HG03159 (cell line): Measurements from ENCODE around the gene CAGE1.
"Not testable (repeated sequence)": the region's sequence is repeated elsewhere in the genome, so short reads cannot be mapped to it uniquely, and the experiment has no call there.

Experiments used
- ATAC-seq: cut with Tn5 transposase; IDR thresholded peaks from one replicate; pipeline ENCODE4 v1.9.1; 2021; ENCODE audit warnings: mild to moderate bottlenecking, moderate library complexity; ENCODE audit not compliant: unreplicated experiment

The CAGE1 gene

DNA sequence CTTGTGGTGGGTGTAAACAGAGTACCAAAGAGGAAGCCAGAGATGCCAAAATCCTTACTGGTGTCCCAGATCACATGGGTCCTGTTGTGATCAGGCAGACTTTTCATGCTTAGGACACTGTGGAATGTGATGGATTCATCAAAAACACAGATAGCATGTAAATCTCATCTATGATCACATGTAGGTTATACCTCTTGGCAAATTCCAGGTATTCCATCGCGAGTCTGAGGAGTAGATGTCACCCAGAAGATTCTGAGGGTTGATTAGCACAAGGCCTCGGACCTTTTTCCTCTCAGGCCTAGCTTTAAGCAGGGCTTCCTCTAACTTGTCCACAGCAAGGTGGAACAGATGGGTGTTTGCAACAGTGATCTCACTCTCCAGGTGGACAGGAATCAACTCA is 48.3 kb downstream of the CAGE1 start:
- ATAC-seq = no peak

DNA sequence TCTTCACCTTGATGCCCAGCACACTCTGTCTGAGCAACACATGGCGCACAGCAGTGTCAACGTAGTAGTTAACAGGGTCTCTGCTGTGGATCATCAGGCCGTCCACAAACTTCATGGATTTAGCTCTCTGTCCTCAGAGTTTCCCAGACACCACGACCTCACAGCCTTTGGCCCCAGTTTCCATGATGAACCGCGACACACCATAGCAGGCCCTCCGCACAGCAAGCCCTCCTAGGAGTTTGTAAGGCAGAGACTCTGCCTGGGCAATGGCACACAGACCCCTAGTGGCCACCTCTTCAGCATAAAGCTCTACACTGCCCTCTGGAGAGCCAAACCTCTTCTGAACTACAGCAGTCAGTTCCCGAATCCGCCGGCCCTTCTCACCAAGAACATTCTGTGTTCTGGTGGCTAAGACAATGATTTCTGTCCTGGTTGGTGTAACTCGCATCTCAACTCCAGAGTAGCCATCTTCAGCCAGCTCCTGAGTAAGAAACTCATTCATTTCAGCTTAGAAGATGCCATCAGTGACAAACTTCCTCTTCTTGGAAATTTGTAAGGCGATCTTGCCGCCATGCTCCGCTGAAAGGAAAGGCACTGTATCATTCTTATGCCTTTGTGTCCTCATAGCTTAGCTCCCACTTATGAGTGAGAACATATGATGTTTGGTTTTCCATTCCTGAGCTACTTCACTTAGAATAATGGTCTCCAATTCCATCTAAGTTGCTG is 50.4 kb downstream of the CAGE1 start:
- ATAC-seq = not testable (repeated sequence)

DNA sequence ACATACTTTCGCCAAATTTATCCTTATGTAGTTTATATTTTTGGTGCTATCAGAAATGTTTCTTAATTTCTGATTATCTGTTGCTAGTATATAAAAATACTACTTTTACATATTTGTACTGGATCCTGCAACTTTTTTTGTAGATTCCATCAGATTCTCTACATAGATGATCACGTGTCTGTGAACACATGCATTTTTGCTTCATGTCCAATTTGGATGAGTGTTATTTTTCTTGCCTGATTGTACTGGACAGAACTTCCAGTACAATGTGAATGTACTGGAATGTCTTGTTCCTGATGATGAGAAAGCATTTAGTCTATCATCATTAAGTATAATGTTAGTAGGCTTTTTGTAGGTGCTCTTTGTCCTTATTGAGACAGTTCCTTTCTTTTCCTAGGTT is 51.5 kb downstream of the CAGE1 start:
- no peak for ATAC-seq

DNA sequence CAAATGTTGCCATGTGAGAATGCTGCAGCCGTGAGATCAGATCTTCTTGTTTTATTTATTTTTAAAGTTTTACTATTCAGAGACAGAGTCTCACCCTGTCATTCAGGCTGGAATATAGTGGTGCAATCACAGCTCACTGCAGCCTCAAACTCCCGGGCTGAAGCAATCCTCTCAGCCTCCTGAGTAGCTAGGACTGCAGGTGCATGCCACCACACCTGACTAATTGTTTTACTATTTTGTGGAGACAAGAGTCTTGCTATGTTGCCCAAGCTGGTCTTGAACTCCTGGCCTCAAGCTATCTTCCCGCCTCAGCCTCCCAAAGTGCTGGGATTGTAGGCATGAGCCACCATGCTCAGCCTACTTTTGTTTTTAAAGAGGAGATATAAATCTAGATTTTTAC is 54.0 kb downstream of the CAGE1 start:
- no peak for ATAC-seq

DNA sequence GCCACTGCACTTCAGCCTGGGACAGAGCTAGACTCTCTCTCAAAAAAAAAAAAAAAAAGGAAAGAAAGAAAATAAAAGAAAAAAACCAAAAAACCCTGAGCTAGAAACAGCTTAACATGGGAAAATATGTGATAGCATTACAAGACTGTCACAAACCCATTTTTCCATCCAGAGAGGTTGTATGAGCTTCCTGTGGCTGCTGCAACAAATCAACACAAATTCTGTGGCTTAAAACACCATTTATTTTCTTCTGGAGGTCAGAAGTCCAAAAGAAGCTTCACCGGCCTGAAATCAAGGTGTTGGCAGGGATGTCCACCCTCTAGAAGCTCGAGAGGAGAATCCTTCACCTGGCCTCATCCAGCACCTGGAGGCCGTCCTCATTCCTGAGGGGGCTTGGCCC is 54.9 kb downstream of the CAGE1 start:
- no peak for ATAC-seq

DNA sequence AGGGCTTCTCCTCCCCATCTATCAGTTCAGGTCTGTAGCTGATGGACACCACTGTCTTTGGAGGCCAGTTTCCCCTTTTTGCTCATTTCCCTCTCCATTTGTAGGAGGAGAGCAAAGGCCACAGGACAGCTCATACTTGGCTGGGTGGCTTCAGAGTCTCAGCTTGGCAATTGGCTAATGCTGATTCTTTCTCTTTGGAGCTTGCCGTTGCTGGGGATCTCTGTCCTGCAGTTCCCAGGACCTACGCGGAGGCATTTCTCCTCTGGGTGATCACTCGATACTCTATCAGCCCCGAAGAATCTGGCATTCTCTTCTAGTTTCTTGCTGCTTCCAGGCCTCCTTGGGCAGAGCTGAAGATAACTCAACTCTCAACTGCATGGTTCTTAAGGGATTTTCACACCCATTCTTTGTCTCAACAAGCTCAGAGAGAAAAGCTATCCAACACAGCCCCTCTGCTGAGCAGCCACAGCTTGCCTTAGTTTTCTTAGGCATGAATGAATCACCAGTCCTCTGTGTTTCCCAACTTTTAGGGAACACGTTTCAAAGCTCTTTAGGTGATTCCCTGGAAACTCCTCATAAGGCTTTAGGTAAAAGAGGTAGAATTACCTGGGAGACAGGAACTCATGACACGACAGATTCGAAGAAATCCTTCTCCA is 57.3 kb downstream of the CAGE1 start:
- ATAC-seq = no peak

DNA sequence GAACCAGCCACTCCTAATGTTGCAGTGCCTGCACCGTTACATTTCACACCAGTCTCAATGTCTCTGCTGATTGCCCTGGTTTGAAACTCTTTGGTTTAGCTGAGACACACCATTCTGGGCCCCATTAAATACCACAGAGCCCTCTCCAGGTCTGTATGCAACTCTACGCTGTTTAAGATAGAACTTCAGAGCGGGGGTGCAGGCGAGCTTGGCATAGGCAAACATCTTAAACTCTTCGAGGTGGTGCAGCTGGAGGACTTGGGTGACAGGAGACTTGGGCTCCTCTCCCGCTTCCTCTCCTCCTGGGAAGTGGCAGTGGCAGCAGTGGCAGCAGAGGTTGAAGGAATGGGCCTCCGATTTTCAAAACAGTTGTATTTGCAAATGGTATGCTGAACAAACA is 58.1 kb downstream of the CAGE1 start:
- ATAC-seq = no peak

DNA sequence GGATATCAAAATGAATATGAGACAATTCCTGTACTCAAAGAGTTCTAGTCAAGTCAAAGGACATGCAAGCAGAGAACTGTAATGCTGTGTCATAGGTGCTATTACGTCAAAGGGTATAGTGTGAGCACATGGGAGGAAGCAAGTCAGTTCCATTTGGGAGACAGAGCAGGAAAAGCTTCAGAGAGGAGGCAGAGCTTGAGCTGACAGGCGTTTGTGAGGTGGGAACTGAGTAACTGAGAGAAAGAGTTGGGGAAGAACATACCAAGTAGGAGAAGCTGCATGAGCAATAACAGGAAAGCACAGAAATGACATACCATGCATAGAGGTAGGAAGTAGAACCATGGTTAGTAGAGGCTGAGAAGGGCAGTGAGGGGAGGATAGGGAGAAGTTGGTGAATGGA is 61.3 kb downstream of the CAGE1 start:
- ATAC-seq = no peak

DNA sequence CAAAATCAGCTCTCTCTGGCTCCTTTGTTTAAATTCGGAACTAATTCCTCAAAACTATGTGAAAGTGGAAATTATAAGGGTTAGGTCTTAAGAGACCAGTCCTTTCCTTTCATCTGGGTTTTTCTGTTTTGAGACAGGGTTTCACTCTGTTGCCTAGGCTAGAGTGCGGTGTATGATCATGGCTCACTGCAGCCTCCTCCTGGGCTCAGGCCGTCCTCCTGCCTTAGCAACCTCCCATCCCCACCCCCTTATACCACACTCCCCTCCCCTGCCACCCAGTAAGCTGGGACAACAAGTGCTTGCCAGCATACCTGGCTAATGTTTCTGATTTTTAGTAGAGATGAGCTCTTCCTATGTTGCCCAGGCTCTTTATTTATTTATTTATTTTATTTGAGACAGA is 63.8 kb downstream of the CAGE1 start:
- no peak for ATAC-seq

DNA sequence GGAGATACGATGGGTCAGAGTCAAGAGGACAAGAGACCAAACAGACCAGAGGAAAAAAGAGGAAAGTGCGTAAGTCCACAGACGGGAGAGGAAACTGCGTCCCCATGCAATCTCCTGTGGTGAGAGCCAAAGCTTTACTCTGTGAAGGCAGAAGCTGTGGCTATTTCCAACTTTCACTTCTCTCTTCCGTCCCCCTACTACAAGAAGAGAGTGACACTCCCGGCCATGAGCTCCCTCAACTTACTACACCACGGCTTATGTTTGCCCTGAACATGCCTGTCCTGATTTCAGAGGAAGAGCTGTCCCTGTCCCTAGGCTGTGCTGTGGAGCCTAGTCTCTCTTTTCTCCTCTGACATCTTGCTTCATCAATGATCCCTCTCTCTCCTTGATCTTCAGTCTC is 65.0 kb downstream of the CAGE1 start:
- ATAC-seq = peak; percentile 81

DNA sequence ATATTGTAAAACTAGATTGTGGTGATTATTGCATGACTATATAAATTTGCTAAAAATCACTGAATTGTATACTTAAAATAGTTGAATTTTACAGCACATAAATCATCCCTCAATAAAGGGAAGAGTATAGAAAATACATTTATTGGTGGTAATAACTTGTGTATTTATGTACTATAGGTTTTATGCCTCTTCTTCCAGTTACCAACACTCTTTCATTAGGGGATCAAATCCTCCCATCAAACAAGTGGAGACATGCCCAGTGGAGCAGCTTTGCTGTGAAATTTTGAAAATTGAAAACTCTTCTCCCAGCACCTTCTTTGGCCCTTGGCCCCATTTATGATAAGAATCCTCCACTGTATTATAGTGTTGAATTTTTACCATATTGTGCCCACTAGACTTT is 66.5 kb downstream of the CAGE1 start:
- ATAC-seq = no peak

DNA sequence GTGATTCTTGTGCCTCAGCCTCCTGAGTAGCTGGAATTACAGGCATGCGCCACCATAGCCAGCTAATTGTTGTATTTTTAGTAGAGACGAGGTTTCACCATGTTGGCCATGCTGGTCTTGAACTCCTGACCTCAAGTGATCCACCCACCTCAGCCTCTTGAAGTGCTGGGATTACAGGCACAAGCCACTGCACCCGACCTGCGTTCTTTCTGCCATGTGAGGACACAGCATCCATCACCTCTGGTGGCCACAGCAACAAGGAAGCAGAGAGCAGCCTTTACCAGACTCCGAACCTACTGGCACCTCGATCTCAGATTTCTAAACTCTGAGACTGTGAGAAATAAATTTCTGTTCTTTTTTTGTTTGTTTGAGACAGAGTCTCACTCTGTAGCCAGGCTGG is 67.7 kb downstream of the CAGE1 start:
- not testable (repeated sequence) for ATAC-seq

DNA sequence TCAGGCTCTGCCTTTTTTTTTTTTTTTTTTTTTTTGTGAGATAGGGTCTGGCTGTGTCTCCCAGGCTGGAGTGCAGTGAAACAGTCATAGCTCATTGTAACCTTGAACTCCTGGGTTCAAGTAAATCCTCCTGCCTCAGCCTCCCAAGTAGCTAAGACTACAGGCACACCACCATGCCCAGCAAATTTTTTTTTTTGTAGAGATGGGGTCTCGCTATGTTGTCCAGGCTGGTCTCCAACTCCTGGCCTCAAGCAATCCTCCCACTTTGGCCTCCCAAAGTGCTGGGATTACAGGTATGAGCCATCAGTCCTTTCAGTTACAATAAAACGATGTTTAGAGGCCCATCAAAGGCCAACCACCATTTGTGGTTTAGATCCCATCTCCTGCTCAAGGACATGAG is 70.1 kb downstream of the CAGE1 start:
- not testable (repeated sequence) for ATAC-seq

DNA sequence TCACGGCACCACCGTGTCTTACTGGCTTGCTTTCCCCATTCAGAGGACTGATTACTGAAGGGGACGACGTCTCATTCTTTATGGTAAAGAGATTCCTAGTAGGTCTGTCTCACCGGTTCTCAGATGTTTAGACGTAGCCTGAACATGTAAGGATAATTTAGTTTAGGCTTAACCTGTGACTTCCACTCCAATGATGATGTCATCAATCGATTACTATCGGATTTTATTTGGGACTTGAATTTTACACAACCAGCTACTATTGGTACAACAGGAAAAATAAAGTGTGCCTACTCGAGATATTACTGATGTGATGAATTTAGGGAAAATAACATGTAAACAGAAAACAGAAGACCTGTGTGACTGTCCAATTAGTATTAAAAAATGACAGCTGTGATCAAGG is 72.0 kb downstream of the CAGE1 start:
- ATAC-seq = no peak

DNA sequence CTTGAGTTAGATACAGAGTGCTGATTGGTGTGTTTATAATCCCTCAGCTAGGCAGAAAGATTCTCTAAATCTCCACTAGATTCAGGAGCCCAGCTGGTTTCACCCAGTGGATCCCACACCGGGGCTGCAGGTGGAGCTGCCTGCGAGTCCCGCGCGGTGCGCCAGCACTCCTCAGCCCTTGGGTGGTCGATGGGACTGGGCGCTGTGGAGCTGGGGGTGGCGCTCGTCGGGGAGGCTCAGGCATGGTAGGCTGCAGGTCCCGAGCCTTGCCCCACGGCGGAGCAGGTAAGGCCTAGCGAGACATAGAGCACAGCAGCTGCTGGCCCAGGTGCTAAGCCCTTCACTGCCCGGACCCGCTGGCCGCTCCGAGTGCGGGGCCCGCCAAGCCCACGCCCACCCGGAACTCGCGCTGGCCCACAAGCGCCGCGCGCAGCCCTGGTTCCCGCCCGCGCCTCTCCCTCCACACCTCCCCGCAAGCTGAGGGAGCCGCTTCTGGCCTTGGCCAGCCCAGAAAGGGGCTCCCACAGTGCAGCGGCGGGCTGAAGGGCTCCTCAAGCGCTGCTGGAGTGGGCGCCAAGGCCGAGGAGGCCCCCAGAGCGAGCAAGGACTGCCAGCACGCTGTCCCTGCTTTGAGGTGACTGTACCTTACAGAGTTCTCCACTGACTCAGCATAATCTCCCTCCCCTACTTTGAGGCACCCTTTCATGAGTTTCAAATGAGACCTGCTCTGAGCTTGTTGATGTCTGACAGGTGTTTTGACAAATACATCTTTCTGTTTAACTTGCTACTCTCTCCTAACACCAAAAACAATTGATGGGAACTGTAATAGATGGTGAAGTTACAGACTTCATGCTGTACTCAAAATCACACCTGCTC is 72.6 kb downstream of the CAGE1 start:
- ATAC-seq = no peak

DNA sequence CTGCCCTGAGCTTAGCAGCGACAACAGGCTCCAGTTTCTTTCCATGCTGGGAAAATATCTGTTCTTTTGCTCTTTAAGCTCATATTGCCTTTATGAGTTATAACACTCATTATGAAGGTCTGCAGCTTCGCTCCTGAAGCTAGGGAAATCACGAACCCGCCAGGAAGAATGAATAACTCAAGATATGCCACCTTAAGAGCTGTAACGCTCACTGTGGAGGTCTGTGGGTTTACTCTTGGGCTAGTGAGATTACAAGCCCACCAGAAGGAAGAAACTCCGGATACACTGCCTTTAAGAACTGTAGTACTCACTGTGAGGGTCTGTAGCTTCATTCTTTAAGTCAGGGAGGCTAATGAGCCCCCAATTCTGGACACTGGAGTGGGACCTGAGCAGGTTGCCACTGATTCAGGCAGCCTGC is 73.6 kb downstream of the CAGE1 start:
- ATAC-seq = no peak

DNA sequence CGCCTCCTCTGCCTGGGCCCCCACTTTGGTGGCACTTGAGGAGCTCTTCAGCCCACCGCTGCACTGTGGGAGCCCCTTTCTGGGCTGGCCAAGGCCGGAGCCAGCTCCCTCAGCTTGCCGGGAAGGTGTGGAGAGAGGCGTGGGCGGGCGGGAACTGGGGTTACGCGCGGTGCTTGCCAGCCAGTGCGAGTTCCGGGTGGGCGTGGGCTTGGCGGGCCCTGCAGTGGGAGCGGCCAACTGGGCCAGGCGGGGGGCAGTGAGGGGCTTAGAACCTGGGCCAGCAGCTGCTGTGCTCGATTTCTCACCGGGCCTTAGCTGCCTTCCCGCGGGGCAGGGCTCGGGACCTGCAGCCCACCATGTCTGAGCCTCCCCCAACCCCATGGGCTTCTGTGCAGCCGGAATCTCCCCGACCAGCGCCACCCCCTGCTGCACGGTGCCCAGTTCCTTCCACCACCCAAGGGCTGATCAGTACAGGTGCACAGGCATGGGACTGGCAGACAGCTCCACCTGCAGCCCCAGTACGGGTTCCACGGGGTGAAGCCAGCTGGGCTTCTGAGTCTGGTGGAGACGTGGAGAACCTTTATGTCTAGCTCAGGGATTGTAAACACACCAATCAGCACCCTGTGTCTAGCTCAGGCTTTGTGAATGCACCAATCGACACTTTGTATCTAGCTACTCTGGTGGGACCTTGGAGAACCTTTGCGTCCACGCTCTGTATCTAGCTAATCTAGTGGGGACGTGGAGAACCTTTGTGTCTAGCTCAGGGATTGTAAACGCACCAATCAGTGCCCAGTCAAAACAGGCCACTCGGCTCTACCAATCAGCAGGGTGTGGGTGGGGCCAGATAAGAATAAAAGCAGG is 74.2 kb downstream of the CAGE1 start:
- ATAC-seq = not testable (repeated sequence)

DNA sequence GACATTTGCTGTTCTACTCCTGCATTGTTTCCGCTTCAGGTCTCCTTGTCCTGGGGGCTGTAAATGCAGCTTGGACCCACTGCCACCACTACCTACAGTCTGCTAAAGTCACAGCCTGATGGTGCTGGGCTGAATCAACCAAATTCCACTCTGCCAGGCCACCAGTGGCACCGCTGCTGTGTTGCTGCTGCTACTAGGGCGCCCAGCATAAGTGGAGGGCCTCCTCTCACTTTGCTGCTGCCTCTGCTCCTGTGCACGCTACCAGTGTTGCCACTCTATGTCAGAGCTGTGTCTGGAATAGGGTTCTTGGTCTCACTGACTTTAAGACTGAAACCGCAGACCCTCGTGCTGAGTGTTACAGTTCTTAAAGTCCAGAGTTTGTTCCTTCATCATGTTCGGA is 75.1 kb downstream of the CAGE1 start:
- ATAC-seq = no peak

DNA sequence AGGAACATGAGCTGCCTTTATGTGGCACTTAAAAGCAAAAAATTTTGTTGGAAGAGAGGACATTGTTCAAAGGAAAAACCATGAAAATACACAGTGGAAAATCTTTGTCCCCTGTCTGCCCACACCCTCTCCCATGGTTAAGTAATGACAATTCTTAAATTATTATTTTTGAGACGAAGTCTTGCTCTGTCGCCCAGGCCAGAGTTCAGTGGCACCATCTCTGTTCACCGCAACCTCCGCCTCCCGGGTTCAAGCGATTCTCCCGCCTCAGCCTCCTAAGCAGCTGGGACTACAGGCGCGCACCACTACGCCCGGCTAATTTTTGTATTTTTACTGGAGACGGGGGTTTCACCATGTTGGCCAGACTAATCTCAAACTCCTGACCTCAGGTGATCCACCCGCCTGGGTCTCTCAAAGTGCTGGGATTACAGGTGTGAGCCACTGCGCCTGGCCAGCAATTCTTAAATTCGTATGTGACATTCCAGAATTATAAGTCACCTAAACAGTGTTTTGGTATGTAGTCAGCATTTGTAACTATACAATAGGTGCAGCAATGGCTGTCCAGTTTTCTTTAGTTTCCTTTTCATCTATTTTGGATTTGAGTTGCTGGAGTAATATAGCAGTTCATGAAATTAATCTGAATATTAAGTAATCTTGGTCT is 75.9 kb downstream of the CAGE1 start:
- peak; percentile 1 for ATAC-seq
